Colonic mucosa (tissue), 4 donors: ENCODE data around the gene DBH. TPM values are rescaled to one million over a fixed set of nuclear protein-coding genes. Genes with fewer than 3 reads are reported as not detected.

ENCODE experiments used
- DNase-seq: peaks from one replicate; pipeline ENCODE4 v3.0.0-alpha.2; 2020
- H3K27ac ChIP-seq: fragments of 200-600 bp; one replicate; pipeline ENCODE4 v1.8.0; 2021
- H3K27me3 ChIP-seq: fragments of 200-600 bp; one replicate; pipeline ENCODE4 v1.8.0; 2021
- H3K36me3 ChIP-seq: fragments of 200-600 bp; one replicate; pipeline ENCODE4 v1.8.0; 2021
- H3K4me1 ChIP-seq: fragments of 200-600 bp; one replicate; pipeline ENCODE4 v1.8.0; 2021; ENCODE audit warnings: mild to moderate bottlenecking
- H3K4me3 ChIP-seq: fragments of 200-600 bp; one replicate; pipeline ENCODE4 v1.8.0; 2021
- H3K9ac ChIP-seq, 2 donors: one replicate each; pipeline ENCODE4 v1.7.0; 2013; ENCODE audit warnings: control low read depth in 2 of 2, low read depth in 2 of 2, low read length in 2 of 2
- H3K9me3 ChIP-seq: fragments of 200-600 bp; one replicate; pipeline ENCODE4 v1.8.0; 2021
- CTCF ChIP-seq: fragments of 200-600 bp; IDR thresholded peaks from one replicate; pipeline ENCODE4 v1.8.0; 2022; ENCODE audit warnings: antibody characterized with exemption, mild to moderate bottlenecking
- intact Hi-C: fragments of 100-400 bp; cut with DNase I; formaldehyde crosslinking; loops from one replicate; pipeline ENCODE4 v1.14.1; 2022
- total RNA-seq, 2 donors: library from RNA; stranded (reverse); fragmentation: NEBNext Ultra II Directional in 1 of 2; extraction: Animal tissue kit (Norgen Biotek cat#: 25700) in 1 of 2; gene quantifications; one replicate each; pipeline ENCODE4 v1.2.1, GENCODE V29; 2021
- donor health status: healthy.
- donor health status: DM: no; HTN: no; CAD: no.
- donor health status: DM: no; HTN: no; CAD: no.

Gene DBH
- total RNA-seq, 2 donors from 2014 or later, result not detected

- Histone ChIP-seq H3K9me3 (no peaks in the 10 kb centered on the region), H3K4me1 (no peaks in the 10 kb centered on the region), H3K27ac (no peak overlapping the region), H3K4me3 (no peak overlapping the region), H3K9ac (no peak overlapping the region), H3K27me3 (no peaks in the 10 kb centered on the region), H3K36me3 (no peaks in the 10 kb centered on the region)
- no peak for TF ChIP-seq CTCF
- intact Hi-C loops, result no loop called here
- DNase-seq, result no peak
These were observed 1.4 kb downstream of the DBH start for GRCh38 chr9:133637451-133638055.

GRCh38 chr9:133638076-133638475 lies 1.9 kb downstream of the DBH start:
- no peak for DNase-seq
- Histone ChIP-seq H3K9ac (no peak overlapping the region), H3K36me3 (no peaks in the 10 kb centered on the region), H3K27me3 (no peaks in the 10 kb centered on the region), H3K4me3 (no peak overlapping the region), H3K27ac (no peak overlapping the region), H3K4me1 (no peaks in the 10 kb centered on the region), H3K9me3 (no peaks in the 10 kb centered on the region)
- intact Hi-C loops, result no loop called here
- TF ChIP-seq CTCF, result no peak

DNA sequence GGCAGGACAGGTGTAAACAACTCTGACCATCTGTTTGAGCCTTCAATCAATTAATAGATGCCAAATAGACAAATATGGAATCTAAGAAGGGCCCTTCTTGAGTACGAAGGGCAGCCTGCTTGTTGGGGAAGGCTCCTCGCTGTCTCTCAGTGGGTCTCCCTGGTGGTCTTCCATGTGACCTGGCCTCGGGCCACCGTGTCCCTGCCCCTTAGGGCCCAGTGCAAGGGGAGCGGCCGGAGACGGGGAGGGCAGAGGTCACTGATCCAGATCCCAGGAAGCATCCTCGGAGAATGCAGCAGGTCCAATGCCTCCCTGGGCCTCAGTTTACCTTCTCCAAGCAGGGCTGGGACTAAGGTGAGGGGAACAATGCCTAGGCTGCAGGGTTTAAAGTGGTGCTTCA lies 2.5 kb downstream of the DBH start:
- no peak for DNase-seq
- no peak overlapping the region for H3K27ac ChIP-seq
- no peaks in the 10 kb centered on the region for H3K4me1 ChIP-seq
- no peak for TF ChIP-seq CTCF
- H3K36me3 ChIP-seq, result no peaks in the 10 kb centered on the region
- H3K27me3 ChIP-seq, result no peaks in the 10 kb centered on the region
- H3K4me3 ChIP-seq, result no peak overlapping the region
- no peak overlapping the region for H3K9ac ChIP-seq
- intact Hi-C loops, result no loop called here
- H3K9me3 ChIP-seq, result no peaks in the 10 kb centered on the region

DNA sequence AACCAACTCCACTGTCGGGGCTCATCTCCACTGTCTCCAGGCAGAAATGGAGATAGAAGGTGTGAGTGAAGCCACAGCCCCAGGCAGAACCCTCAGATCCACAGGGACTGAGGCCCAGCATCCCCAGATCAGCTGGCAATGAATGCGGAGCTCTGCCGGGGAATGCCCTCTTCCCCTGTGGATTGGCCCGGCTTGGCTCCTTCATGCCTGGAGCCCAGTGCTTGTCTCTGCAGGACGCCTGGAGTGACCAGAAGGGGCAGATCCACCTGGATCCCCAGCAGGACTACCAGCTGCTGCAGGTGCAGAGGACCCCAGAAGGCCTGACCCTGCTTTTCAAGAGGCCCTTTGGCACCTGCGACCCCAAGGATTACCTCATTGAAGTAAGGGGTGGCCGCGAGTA lies 3.5 kb downstream of the DBH start:
- no peak for DNase-seq
- no peaks in the 10 kb centered on the region for H3K36me3 ChIP-seq
- TF ChIP-seq CTCF, result no peak
- H3K9ac ChIP-seq, result no peak overlapping the region
- H3K4me1 ChIP-seq, result no peaks in the 10 kb centered on the region
- H3K9me3 ChIP-seq, result no peaks in the 10 kb centered on the region
- H3K27ac ChIP-seq, result no peak overlapping the region
- H3K4me3 ChIP-seq, result no peak overlapping the region
- H3K27me3 ChIP-seq, result no peaks in the 10 kb centered on the region
- intact Hi-C loops, result no loop called here

GRCh38 chr9:133640160-133640559 lies 4.0 kb downstream of the DBH start:
- Histone ChIP-seq H3K9me3 (no peaks in the 10 kb centered on the region), H3K9ac (no peak overlapping the region), H3K4me1 (no peaks in the 10 kb centered on the region), H3K4me3 (no peak overlapping the region), H3K27ac (no peak overlapping the region), H3K36me3 (no peaks in the 10 kb centered on the region), H3K27me3 (no peaks in the 10 kb centered on the region)
- DNase-seq, result no peak
- intact Hi-C loops, result no loop called here
- TF ChIP-seq CTCF, result no peak
